HG03575 (cell line): ENCODE data around the gene PPP2R5C.
"Not testable (repeated sequence)": the region's sequence is repeated elsewhere in the genome, so short reads cannot be mapped to it uniquely, and the experiment has no call there.

Experiments
- ATAC-seq: cut with Tn5 transposase; IDR thresholded peaks from one replicate; pipeline ENCODE4 v1.9.1; 2021; ENCODE audit not compliant: unreplicated experiment, insufficient number of reproducible peaks, low FRiP score; ENCODE audit errors: extremely low read depth

PPP2R5C gene

DNA sequence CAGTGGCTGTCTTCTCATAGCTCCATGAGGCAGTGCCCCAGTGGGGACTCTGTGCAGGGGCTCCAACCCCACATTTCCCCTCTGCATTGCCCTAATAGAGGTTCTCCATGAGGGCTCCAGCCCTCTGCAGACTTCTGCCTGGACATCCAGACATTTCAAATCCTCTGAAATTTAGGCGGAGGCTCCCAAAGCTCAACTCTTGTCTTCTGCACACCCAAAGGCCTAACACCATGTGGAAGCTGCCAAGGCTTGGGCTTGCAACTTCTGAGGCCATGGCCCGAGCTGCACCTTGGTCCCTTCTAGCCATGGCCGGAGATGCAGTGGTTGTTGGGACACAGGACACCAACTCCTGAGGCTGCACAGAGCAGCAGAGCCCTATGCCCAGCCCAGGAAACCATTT lies 20.5 kb upstream of the PPP2R5C start:
- no peak for ATAC-seq

DNA sequence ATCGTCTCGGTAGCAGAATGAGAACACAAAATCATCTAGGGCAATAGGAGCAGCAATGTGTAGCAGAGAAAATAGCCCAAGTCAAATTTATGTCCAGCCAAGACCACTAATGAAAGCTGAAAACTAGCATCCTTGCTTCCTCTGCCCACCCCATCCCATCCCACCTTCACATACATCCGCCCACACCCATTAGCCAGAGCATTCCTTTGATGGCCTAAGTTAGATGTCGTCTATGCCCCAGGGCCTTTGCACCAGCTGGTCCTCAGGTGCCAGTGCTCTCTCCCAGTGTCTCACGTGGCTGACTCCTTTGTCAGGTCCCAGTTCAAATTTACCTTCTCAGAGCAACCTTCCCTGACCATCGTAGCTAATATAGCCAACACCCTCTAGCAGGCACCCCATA lies 17.8 kb upstream of the PPP2R5C start:
- no peak for ATAC-seq

DNA sequence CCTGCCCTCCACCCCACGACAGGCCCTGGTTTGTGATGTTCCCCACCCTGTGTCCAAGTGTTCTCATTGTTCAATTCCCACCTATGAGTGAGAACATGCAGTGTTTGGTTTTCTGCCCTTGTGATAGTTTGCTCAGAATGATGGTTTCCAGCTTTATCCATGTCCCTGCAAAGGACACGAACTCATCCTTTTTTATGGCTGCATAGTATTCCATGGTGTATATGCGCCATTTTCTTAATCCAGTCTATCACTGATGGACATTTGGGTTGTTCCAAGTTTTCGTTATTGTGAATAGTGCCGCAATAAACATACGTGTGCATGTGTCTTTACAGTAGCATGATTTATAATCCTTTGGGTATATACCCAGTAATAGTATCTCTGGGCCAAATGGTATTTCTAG lies 17.1 kb upstream of the PPP2R5C start:
- not testable (repeated sequence) for ATAC-seq

DNA sequence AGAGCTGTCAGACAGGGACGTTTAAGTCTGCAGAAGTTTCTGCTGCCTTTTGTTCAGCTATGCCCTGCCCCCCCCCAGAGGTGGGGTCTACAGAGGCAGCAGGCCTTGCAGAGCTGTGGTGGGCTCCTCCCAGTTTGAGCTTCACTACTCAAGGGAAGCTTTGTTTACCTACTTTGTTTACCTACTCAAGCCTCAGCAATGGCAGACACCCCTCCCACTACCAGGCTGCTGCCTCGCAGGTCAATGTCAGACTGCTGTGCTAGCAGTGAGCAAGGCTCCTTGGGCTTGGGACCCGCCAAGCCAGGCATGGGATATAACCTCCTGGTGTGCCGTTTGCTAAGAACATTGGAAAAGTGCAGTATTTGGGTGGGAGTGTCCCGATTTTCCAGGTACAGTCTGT lies 11.8 kb upstream of the PPP2R5C start:
- not testable (repeated sequence) for ATAC-seq

DNA sequence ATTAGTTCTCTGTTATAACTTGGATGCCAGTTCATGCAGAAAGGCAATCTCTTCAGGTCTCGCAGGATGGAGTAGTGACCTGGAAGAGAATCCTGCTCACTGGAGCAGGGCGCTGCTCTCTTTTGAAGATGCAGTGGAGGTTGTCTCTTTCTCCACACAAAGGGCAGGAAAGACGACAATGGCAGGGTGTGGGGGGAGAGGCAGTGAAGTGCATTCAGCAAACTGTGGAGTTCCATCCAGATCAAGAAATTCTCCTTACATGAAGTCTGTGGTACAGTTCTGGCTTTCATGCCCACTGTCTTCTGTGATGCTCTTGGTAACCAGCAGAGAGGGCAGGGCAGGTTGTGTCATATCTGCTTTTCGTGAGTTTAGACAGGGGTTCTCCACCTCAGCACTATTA lies 6.6 kb upstream of the PPP2R5C start:
- ATAC-seq, result no peak

DNA sequence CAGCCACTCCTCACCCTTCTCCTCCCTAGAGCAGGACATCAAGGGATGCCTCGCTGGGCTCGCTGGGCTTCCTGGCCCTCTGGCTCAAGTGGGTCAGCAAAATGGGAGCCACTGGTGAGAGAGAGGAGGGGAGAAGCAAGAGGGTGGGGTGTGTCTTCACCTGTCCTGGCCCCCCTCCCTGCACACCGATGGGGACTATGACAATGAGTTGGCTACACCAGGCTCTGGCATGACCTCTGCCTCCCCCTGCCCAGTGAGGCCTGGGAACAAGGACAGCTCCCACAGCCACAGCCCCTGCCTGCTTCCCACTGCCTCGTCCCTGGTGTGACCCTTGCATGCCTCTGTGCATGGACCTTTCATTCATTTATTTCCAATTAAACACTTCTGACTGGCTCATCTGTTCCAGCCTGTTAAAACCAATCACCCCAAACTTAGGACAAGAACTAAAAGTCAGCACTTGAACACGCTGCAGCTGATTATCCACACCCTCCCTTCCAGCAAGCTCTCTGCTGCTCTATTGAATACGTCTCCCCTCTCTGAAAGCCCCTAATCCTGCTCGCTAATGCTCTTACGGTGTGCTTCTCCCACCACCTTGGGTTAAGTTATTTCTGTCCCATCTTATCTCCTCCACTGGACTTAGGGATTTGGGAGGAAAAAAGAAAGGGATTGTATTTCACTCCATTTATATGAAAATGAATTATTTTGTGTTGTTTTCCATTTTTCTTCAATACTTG lies 5.8 kb upstream of the PPP2R5C start:
- no peak for ATAC-seq

DNA sequence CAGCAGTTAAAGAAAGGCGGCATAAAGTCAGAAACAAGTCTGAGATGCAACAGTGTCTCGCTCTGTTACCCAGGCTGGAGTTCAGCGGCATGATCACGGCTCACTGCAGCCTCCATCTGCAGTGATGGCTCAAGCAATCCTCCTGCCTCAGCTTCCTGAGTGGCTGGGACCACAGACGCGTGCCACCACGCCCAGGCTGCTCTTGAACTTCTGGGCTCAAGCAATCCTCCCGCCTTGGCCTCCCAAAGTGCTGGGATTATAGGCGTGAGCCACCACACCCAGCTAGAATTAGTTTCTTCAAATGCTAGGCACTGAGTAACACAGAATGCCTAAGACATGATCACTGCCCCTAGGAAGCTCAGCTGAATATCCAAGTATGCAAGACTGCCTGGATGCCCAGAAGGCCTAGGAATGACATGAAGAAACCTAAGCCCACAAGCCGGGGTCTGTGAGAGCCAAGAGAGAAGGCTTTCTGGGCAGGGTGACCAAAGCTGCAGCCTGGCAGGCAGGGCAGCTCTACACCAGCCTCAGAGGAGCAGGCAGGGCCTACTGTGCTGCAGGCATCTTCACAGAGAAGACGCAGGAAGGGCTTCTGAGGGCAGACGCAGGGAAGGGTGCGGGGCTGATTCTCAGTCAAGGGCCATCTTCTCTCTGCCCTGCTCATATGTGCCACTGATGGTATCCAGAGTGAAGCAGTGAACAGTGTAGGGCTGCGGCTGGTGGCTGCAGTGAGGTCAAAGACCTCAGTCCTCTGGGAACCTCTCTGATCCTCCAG lies 4.3 kb upstream of the PPP2R5C start:
- no peak for ATAC-seq

DNA sequence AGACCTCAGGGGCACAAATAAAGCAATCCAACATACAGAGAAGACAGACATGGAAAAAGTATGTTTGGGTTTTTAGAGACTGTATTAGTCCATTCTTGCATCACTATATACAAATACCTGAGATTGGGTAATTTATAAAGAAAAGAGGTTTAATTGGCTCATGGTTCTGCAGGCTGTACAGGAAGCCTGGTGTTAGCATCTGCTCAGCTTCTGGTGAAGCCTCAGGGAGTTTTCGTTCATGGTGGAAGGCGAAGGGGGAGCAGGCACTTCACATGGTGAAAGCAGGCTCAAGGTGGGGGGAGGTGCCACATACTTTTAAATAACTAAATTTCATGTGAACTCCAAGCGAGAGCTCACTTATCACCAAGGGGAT lies 3.7 kb upstream of the PPP2R5C start:
- no peak for ATAC-seq

DNA sequence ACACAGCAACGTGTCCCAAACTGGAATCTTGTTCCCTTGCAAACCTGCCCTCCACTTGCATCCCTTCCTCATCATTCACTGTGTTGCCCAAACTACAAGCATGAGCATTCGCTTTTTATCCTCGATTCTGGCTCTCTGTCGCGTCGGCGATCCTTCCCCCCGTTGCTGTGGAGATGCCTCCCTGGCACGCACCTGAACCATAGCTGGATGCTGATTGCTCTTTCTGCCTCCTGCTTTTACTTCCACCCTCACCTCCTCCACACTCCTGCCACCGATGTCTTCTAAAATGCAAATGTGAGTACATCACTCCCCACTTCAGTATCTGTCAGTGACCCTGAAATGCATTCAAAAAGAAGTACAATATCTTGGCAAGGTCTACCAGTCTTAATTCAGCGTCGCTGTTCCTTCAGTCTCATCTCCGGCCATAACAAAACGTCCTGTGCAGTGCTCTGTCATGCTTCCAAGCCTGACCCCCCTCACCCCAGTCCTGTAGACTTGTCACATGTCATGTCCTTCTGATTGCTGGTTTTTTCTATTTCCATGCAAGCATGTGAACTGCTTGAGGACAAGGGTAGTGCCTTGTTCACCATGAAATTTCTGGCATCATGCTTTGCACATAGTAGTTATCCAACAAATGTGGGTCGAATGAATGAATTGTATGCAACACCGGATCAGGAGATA lies 2.5 kb upstream of the PPP2R5C start:
- ATAC-seq, result no peak

DNA sequence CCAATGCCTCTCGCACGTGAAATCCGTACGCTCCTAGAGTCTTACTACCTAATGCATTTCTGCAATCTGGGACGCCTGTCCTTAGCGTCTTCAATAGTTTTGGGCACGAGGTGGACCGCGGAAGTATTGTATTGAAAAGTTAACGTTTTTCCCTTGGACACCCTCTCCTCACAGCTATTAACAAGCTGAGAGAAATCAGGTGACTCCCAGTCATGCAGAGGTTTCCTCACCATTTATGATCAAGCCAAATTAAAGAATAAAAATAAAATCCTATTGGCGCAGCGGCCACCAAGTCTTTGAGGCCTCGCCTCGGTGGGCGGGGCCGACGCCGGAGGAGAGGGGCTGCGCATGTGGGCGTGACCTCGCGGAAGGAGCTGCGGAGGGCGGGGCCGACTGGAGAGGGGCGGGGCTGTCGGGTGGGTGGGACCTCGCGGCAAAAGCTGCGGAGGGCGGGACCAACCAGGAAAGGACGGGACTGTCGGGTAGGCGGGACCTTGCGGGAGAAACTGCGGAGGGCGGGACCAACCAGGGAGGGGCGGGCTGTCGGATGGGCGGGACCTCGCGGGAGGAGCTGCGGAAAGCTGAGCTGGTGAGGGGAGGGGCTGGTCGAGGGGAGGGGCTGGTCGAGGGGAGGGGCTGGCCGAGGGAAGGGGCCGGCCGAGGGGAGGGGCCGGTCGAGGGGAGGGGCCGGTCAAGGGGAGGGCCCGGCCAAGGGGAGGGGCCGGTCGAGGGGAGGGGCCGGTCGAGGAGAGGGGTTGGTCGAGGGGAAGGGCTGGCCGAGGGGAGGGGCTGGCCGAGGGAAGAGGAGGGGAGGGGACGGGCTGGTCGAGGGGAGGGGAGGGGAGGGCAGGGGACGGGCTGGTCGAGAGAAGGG lies 1.1 kb upstream of the PPP2R5C start:
- no peak for ATAC-seq

DNA sequence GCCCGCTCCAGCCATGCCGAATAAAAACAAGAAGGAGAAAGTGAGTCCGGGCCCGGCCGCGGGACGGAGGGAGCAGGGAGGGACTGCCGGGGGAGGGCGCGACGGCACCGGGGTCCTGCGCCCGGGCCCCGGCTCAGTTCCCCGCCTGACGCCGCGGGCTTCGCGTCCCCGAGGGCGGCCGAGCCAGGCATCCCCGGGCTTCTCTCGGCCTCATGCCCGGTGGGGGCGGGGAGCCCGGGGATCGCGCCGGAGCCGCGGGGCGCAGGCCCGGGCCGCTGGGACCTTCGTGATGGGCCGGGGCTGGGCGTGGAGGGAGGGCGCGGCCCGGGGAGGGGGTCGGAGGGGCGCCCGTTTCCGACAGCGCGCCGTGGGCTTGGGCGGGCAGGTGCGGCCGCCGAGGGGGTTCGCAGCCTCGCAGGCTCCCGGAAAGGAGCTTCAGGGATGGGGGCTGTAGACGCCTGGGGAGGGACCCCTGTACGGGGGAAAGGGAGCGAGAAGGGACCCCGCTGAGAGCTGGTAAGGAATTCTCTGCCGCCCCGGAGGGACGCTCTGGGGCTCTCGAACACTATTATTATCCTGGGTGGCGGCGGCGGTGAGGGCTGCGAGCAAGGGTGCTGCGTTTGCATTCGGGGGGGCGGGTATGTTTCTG lies 496 bp downstream of the PPP2R5C start:
- ATAC-seq, result no peak

DNA sequence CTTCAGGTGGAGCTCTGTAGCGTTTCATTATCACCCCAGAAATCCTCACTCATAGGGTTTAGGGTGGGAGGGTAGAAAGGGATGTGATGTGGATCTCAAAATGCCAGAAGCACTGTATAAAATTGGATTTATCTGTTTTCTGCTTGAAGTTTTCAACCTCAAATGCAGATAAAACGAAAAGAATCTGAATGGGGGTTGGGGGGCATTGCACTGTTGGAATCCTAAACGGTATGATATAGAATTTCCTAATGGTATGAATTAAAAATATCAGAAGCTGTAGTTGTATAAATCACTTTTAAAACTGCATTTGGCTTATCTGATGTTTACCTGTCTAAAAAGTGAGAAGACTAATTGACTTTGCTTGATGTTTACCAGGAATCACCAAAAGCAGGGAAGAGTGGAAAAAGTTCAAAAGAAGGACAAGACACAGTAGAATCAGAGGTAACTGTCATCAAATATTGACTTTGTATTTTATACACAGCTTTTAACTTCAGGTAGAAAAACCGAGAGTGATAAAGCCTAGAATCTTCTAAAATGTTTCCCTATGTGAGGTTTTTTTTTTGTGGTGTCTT lies 1.1 kb downstream of the PPP2R5C start:
- no peak for ATAC-seq

DNA sequence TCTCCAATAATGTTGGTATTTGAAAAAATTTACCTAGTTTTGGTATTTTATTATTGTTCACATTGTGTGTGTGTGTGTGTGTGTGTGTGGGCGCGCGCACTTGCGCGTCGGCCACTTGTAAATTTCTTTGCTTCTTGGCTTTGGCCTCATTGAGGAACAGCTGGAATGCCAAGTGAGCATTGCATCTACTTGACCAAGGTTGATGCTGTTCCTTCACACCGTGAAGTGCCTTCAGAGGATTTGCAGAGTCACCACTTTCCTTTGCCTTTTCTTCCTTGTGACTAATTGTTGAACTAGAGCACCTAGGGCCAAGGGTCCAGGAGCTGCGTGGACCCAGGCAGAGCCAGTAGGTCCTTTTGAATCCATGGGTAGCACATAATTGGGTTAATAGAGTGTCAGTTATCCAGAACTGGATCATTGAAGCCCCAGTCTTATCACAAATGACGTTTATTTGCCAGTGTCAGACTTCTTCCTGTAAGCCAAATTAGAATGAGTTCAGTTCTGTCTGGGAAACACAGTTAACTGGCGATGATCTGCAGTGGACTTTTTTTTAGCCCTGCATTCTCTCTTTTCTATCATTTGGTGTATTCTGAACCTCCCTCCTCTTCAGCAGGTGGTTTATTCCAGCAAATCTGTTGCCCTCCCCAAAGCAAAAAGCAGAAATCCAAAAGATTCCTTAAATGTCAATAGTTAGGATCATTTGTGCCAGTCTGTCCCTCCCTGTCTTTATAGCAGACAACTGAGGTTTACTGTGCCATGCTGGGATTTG lies 2.6 kb downstream of the PPP2R5C start:
- ATAC-seq, result no peak

DNA sequence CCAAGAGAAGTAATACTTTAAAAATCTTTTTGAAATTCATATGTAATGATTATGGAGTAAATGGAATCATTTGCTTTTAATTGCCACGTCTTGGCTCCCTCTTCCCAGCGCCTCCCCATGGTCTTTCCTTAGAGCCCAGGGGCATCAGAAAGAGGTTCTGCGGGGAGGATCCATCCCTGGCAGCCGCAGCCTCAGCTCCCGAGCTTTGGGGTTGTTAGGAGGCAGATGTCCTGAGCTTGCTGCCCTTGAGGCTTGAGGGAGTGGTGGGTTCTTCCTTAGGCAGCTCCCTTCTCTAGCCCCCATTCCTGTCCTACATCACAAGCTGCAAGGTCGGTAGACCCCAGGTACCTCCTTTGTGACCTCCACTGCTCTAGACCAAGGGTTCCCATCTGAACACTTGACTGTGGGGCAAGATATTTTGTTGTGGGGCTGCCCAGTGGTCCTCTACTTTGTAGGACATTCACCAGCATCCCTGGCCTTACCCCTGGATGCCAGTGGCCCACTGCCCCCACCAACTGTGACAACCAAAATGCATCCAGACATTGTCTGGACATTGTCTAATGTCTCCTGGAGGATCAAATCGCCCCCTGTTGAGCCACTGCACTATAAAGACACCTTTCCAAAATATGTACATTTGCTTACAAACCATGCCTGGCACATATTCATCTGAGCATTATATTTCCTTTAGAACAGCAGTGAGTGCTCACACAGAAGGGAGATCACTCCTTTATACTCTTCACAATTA lies 6.3 kb downstream of the PPP2R5C start:
- no peak for ATAC-seq

DNA sequence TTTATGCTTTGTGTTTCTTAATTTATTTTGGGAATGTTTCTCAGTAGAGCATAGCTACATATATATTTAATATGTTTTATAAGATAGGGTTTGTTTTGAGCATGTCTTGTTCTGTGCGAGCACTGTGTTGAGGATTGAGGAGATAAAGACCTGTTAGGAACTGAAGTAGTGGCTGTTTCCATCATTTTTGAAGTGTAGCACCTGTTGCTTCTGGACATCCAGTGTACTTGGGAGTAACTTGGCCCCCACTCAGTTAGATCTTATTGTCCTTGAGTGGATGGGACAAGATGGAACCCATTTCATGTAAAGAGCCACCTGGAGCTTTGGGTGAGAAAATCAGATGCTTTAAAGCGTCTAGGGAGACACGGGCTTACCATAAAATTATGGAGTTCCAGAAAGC lies 8.7 kb downstream of the PPP2R5C start:
- no peak for ATAC-seq

DNA sequence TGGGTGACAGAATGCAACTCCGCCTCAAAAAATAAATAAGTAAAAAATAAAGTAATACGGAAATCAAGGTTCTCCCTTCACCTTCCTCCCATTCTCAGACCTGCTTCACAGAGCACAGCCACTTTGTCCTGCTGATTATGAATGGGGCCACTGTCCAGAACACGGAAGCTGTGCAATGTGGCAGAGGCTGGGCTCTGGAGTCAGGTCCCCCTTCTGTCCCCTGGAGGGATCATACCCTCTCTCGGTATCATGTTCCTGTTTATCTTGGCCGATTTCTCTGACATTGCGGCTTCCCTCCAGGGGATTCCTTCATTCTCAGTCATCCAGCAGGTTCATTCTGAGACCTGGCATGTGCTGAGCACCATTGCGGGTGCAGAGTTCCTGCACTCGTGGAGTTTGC lies 11.3 kb downstream of the PPP2R5C start:
- no peak for ATAC-seq

DNA sequence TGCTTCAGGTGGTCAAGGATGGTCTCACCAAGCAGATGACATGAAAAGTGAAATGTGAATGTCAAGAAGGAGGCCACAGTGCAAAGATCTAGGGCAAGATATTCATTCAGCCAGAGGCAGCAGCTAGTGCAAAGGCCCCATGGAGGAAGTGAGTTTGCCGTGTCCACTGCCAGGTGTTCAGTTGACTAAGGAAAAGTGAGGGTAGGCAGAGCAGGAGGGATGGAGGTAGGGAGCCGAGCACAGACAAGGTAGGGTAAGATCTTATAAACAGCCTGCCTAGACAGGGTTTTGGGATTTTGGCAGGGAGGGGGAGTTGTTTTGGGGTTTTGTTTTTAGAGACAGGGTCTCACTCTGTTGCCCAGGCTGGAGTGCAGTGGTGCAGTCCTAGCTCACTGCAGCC lies 11.9 kb downstream of the PPP2R5C start:
- no peak for ATAC-seq
